Effector memory CD8-positive, alpha-beta T cell (primary cell): ENCODE measurements around the gene CYP4X1.
A peak's percentile ranks its signal among the peaks of the same experiment; 100 is the strongest.
"Not testable (repeated sequence)": the region's sequence is repeated elsewhere in the genome, so short reads cannot be mapped to it uniquely, and the experiment has no call there.

Experiments used
- ATAC-seq: fragments of 150-1000 bp; cut with Tn5 transposase; replicated peaks from 2 replicates; pipeline ENCODE4 v1.10.0; 2021; ENCODE audit warnings: mild to moderate bottlenecking, moderate library complexity
- DNase-seq, 3 experiments: peaks; one replicate each; pipeline ENCODE4 v3.0.0; 2021
- H3K27ac Mint-ChIP-seq, 2 donors: one replicate each; pipeline ENCODE4 v1.8.0; 2022; ENCODE audit warnings: mild to moderate bottlenecking in 2 of 2, mixed read lengths in 2 of 2, moderate library complexity in 2 of 2
- H3K27me3 Mint-ChIP-seq, 2 donors: one replicate each; pipeline ENCODE4 v1.8.0; 2022; ENCODE audit warnings: mixed read lengths in 2 of 2
- H3K36me3 Mint-ChIP-seq: one replicate; pipeline ENCODE4 v1.8.0; 2022; ENCODE audit warnings: mild to moderate bottlenecking, moderate library complexity, mixed read lengths; ENCODE audit not compliant: insufficient read depth
- H3K4me1 Mint-ChIP-seq, 2 donors: one replicate each; pipeline ENCODE4 v1.8.0; 2022; ENCODE audit warnings: low read depth in 2 of 2, mixed read lengths in 2 of 2
- H3K4me3 Mint-ChIP-seq, 2 donors: one replicate each; pipeline ENCODE4 v1.8.0; 2022; ENCODE audit warnings: mild to moderate bottlenecking in 2 of 2, mixed read lengths in 2 of 2, moderate library complexity in 2 of 2
- H3K9me3 Mint-ChIP-seq, 2 donors: one replicate each; pipeline ENCODE4 v1.8.0; 2022; ENCODE audit warnings: mixed read lengths in 2 of 2

Gene CYP4X1

DNA sequence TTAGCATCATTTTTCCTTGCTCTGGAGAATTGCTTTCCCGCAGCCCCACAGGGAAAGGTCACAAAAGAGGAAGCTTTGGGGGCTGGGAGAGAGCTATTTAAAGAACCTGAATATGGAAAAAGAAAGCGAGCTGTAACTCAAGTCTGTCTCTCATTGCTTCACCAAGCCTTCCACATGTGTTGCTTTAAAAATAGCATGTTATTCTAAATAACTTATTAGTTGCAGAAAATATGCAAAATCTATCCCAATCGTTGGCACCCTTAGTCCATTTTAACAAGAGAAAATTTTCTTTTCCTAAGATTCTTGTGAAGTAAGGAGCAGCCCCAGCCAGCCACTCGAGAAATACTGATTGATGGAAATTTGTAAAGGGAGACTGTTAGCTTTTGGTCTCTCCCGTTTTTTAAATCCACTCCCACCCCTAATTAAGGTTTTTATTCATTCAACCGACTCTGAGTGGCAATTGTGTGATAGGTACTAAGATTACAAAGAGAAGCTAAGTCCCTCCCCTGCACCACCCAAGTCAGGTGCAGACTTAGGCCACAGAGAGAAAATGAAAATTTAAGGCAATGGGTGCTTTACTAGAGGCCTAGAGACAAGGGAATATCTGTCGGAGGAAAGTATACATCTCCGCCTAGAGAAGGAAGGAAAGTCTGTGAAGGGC lies 802 bp downstream of the CYP4X1 start:
- H3K36me3 Mint-ChIP-seq = peaks cover 6% of the 10 kb centered on the region
- H3K4me1 Mint-ChIP-seq = no peaks in the 10 kb centered on the region
- no peak overlapping the region for H3K4me3 Mint-ChIP-seq
- peaks cover 25 to 63% of the 10 kb centered on the region in 2 donors for H3K27me3 Mint-ChIP-seq
- no peak overlapping the region for H3K27ac Mint-ChIP-seq
- no peaks in the 10 kb centered on the region for H3K9me3 Mint-ChIP-seq
- DNase-seq = no peak
- no peak for ATAC-seq

DNA sequence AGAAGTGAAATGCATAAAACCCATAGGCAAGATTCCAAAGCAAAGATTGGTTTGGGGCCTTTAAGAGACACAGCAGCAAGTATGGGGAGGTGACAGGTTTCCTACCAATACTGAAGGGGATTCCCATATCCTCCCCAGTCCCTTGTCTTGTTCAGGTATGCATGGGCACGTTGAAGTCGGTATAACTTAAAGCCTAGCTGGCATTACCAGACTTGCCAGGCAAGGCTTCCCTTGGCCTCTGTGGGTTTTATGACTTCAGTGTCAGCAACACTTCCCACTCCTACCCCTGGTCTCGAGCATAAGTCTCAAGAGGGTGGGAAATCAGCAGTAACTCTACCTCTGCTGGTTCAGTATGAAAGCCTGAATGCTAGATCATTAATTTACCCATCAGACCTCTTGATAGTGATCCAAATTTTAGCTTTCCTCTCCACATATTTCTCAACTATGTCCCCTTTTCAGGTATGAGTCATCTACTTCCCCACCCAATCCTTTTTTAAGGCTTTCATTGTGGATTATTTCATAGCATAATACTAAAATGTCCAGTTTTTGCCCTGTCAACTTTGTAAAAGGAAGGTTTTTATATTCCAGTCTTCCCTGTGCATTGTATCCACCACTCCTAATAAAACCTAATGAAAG lies 6.8 kb downstream of the CYP4X1 start:
- Mint-ChIP-seq H3K9me3 (no peaks in the 10 kb centered on the region), H3K36me3 (no peaks in the 10 kb centered on the region), H3K27ac (no peak overlapping the region), H3K27me3 (peaks cover 29 to 72% of the 10 kb centered on the region in 2 donors), H3K4me3 (no peak overlapping the region), H3K4me1 (no peaks in the 10 kb centered on the region)
- no peak for DNase-seq
- no peak for ATAC-seq

DNA sequence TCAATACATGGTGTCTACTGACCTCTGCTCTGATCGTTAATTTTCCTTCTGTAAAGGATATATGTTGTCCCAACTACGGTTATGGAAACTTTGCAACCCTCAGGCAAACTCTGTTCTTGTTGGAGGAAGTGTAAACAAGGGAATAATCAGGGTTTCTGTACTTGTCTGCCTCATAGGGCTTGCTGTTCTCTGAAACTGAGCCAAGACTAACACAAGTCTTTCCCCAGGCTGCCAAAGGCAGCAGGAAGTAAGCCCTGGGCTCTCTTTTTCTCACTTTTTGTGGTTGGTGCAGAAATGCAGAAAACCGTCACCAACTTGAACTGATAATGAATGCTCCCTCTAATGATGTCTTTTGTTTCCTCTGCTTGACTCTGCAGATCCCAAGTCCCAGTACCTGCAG lies 7.6 kb downstream of the CYP4X1 start:
- DNase-seq (no peak), ATAC-seq (no peak)
- H3K9me3 Mint-ChIP-seq = no peaks in the 10 kb centered on the region
- no peak overlapping the region for H3K4me3 Mint-ChIP-seq
- H3K4me1 Mint-ChIP-seq = no peaks in the 10 kb centered on the region
- H3K36me3 Mint-ChIP-seq = no peaks in the 10 kb centered on the region
- no peak overlapping the region for H3K27ac Mint-ChIP-seq
- peaks cover 28 to 71% of the 10 kb centered on the region in 2 donors for H3K27me3 Mint-ChIP-seq

DNA sequence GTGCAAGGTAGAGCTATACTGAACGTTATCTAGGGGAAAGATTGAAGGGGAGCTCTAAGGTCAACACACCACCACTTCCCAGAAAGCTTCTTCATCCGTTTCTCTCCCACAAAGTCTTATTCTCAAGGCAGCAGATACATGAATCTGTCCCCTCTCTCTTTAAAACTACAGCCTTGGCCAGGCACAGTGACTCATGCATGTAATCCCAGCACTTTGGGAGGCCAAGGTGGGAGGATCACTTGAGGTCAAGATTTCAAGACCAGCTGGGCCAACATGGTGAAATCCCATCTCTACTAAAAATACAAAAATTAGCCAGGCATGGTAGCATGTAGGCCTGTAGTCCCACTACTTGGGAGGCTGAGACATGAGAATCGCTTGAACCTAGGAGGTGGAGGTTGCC lies 8.1 kb downstream of the CYP4X1 start:
- H3K9me3 Mint-ChIP-seq = no peaks in the 10 kb centered on the region
- no peaks in the 10 kb centered on the region for H3K4me1 Mint-ChIP-seq
- DNase-seq (no peak), ATAC-seq (no peak)
- H3K27me3 Mint-ChIP-seq = peaks cover 28 to 69% of the 10 kb centered on the region in 2 donors
- no peak overlapping the region for H3K27ac Mint-ChIP-seq
- H3K36me3 Mint-ChIP-seq = no peaks in the 10 kb centered on the region
- H3K4me3 Mint-ChIP-seq = no peak overlapping the region

DNA sequence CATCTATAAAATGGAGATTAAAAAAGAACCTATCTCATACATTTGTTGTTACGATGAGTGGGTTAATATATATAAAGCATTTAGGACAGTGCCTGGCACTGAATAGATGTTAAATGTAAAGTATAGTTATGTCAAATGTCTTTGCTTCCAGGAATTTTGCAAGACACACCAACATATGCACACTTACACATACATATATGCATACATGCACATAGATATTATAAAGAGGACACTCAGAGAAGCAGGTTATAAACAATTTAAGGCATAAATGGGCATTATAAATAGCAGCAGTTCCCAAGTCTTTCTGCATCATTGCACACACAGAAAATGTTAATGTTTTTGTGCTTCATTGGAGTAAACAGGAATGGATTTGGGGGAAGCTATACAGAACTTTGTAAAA lies 13.3 kb downstream of the CYP4X1 start:
- DNase-seq = no peak
- Mint-ChIP-seq H3K4me1 (no peaks in the 10 kb centered on the region), H3K27ac (no peak overlapping the region), H3K9me3 (no peaks in the 10 kb centered on the region), H3K4me3 (no peak overlapping the region), H3K27me3 (peaks cover 20 to 48% of the 10 kb centered on the region in 2 donors), H3K36me3 (no peaks in the 10 kb centered on the region)
- ATAC-seq = no peak

DNA sequence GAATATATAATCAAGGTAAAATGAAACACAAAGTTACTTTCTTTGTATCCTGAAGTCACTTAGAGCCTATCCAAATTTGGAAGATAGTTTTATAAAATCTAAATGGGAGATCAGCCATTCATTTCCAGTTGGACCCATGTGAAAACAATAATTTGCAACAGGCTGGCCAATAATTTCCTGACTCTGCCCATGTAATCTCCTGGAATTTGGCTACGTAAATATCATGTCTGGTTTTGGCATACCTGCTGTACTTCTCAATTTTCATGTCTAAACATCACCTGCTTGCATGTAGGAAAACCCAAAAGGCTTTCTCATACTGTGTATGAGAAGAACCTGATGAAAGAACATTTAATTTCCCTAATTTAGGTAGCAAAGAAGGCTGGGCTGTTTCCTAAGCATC lies 35.9 kb downstream of the CYP4X1 start:
- no peak overlapping the region for H3K4me3 Mint-ChIP-seq
- H3K27ac Mint-ChIP-seq = no peak overlapping the region
- H3K36me3 Mint-ChIP-seq = no peaks in the 10 kb centered on the region
- H3K9me3 Mint-ChIP-seq = peaks cover 0 to 2% of the 10 kb centered on the region in 2 donors
- no peak for ATAC-seq
- no peaks in the 10 kb centered on the region for H3K4me1 Mint-ChIP-seq
- no peak for DNase-seq
- H3K27me3 Mint-ChIP-seq = peaks cover 51 to 60% of the 10 kb centered on the region in 2 donors

DNA sequence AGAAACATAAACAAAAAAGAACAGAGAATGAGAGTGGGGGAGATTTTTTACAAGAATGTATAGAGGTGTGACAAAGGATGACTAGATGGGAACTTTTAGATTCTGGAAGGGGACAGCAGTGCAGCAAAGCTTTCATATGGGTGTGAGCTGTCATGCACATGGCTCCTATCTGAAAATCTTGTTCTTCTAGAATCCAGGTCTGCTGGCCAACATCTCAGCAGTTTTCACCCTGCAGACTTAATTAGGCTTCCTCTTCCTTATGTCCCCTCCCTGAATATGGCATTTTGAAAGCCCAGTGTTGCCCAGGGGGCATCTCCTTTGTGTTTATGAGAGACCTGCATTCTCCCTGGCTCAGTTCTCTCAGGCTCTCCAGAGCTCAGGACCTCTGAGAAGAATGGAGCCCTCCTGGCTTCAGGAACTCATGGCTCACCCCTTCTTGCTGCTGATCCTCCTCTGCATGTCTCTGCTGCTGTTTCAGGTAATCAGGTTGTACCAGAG lies 43.7 kb downstream of the CYP4X1 start, which contains the start of gene CYP4Z1:
TSS of gene CYP4Z1 (plus strand) at position 135 of the 498 bp plus-strand sequence. CDS start at position 395, 260 bp downstream.
- no peak within 1 kb of the TSS for H3K27ac Mint-ChIP-seq
- H3K27me3 Mint-ChIP-seq = peaks cover 48 to 68% of the 10 kb centered on the region in 2 donors
- DNase-seq (no peak), ATAC-seq (no peak)
- no peak within 1 kb of the TSS for H3K4me3 Mint-ChIP-seq
- H3K9me3 Mint-ChIP-seq = no peaks in the 10 kb centered on the region
- H3K4me1 Mint-ChIP-seq = no peaks in the 10 kb centered on the region
- peaks cover 2% of the 10 kb centered on the region for H3K36me3 Mint-ChIP-seq

DNA sequence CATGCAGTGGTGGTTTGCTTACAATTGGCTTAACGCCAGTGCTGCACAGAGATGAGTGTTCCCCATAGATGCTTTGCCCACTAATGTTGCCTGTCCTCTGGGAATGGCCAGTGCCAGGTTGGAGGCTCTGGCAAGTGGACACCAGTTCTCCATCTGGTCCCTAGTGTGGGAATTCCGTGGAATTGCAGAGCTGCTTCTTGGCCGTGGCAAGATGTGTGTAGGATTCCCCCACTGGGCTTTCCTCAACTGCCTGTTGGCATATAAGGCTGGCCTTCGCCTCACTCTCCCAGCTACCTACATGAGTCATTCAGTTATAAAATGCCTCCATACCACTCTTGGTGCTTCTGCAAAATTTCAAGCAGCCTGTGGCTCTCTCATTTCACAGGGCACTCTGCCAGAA lies 45.6 kb downstream of the CYP4X1 start:
- H3K9me3 Mint-ChIP-seq, H3K36me3 Mint-ChIP-seq, H3K4me3 Mint-ChIP-seq, H3K4me1 Mint-ChIP-seq, H3K27ac Mint-ChIP-seq, ATAC-seq, DNase-seq: not testable (repeated sequence)
- peaks cover 35 to 50% of the 10 kb centered on the region in 2 donors for H3K27me3 Mint-ChIP-seq

DNA sequence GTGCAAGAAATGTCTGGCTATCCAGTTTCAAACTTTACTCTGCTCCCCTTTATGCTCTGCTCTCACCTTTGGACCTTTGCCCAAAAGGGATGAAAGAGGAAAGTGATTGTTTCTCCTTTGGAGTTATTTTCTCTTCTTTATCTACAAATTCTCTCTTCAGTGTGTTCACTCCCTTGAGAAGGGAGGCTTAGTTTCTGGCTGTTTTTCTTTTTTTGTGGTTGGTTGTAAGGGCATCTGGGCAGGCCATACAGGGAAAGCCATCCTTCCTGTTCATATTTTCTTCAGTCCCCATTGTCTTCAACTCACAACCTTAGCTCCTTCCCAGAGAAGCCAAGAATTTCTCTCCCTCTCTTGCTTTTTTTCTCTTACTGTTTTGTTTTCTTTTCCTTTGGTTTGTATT lies 46.0 kb downstream of the CYP4X1 start:
- H3K4me3 Mint-ChIP-seq, H3K9me3 Mint-ChIP-seq, DNase-seq, ATAC-seq, H3K27ac Mint-ChIP-seq, H3K4me1 Mint-ChIP-seq, H3K36me3 Mint-ChIP-seq: not testable (repeated sequence)
- H3K27me3 Mint-ChIP-seq = peaks cover 32 to 46% of the 10 kb centered on the region in 2 donors

DNA sequence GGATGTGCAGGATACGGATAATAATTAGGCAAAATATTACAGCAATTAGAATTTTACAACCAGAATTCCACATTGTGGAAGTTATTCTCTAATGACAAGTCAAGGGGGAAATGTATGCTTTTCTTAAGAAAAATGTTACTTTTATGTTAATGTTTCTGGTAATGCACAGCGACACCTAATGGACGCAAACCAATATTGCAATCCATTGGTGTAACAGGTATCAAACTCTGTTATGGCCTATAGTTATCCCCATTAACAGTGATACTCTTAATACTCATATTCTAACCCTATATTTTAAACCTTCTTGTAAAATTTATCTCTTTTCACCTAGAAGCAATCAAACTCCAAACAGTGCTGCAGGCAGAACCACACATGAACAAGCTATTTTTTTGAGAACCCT lies 65.9 kb downstream of the CYP4X1 start:
- ATAC-seq, H3K4me1 Mint-ChIP-seq, H3K4me3 Mint-ChIP-seq, H3K27ac Mint-ChIP-seq, H3K27me3 Mint-ChIP-seq, H3K9me3 Mint-ChIP-seq, H3K36me3 Mint-ChIP-seq: not testable (repeated sequence)
- peak in 2 of 3 experiments; percentile 2 to 6 for DNase-seq

DNA sequence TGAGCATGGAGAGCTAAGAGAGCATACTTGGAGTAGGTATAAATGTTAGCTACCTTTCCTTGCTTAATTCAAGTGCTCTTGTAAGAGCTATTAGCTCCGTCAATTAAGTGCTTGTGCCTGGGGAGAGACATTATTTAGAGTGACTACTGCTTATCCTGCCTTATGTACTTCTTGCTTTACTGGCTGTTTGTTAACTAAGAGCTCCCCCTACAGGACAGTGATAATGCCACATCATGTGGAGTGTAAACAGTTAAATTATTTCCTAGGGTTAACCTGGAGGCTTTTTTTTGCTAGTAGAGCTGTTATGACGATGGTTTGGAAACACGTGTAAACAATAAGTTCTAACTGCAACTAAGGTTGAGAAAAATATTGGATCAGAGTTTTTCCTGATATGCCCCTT lies 68.0 kb downstream of the CYP4X1 start:
- H3K4me3 Mint-ChIP-seq, ATAC-seq, DNase-seq, H3K36me3 Mint-ChIP-seq, H3K27ac Mint-ChIP-seq, H3K4me1 Mint-ChIP-seq, H3K9me3 Mint-ChIP-seq: not testable (repeated sequence)
- H3K27me3 Mint-ChIP-seq = peaks cover 0 to 11% of the 10 kb centered on the region in 2 donors
